Measurements from ENCODE around the gene PBX1. TPM values are rescaled to one million over a fixed set of nuclear protein-coding genes. Genes with fewer than 3 reads are reported as not detected.

PBX1 gene
- total and polyA plus RNA-seq, 2 of the 4 experiments (the other 2 are of a cell fraction) = 13.9 to 17.9 TPM

DNA sequence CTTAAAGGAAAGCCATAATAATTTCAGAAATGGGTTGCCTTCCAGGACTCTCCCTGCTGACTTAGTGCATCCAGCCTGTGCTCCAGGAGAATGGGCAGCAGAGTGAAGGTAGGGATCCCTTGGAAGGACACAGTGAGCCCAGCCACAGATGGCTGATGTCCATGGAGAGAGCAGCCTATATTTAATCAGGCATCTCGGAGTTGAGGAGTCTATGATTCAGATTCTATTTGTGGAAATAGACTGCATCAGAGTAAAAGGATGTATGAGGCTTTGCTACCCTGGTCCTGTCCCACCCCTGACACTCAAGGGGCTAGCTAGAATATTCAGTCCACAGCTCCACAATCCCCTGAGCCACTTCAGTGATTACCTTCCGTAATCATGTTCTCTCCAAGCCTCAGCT is 43.8 kb upstream of the PBX1 start:
- intact Hi-C loops (cut with micrococcal nuclease) = no loop called here
- Histone ChIP-seq H2AK5ac (ENCODE audit: low read depth, low read length) (no peak overlapping the region), H3K79me1 (ENCODE audit: low read depth in 1 of 2, low read length in 2 of 2) (no peaks in the 10 kb centered on the region), H2BK15ac (ENCODE audit: low read depth, low read length) (no peak overlapping the region), H2AFZ (replicated peaks; ENCODE audit: low read length, poor library complexity) (no peak overlapping the region), H3K14ac (replicated peaks; ENCODE audit: low read depth, low read length) (no peak overlapping the region), H3K4ac (ENCODE audit: low read depth, low read length) (no peak overlapping the region), H3K56ac (ENCODE audit: extremely low read depth, insufficient read depth, low read length) (no peak overlapping the region), H2BK120ac (ENCODE audit: low read depth, low read length) (no peak overlapping the region), H3K4me3 (ENCODE audit: insufficient read depth, low read depth, low read length) (no peak overlapping the region), H3K4me2 (ENCODE audit: low read depth, low read length) (no peak overlapping the region), H3K23ac (ENCODE audit: low read depth, low read length) (no peak overlapping the region), H3K4me1 (ENCODE audit: control insufficient read depth, insufficient read depth, low read length) (no peaks in the 10 kb centered on the region), H3K18ac (ENCODE audit: low read depth, low read length) (no peak overlapping the region), H4K8ac (ENCODE audit: low read depth in 2 of 2, low read length in 2 of 2) (no peak overlapping the region), H3K27me3 (ENCODE audit: control insufficient read depth, insufficient read depth, low read length) (peaks cover 5% of the 10 kb centered on the region), H2BK20ac (ENCODE audit: low read depth, low read length) (no peak overlapping the region), H3K9ac (ENCODE audit: low read depth, low read length) (no peak overlapping the region), H3K9me3 (ENCODE audit: control insufficient read depth, insufficient read depth, low read length) (no peaks in the 10 kb centered on the region), H4K91ac (ENCODE audit: insufficient read depth, low read depth, low read length) (no peak overlapping the region), H3K9me1 (ENCODE audit: insufficient read depth, low read length) (no peaks in the 10 kb centered on the region), H4K5ac (ENCODE audit: low read depth, low read length) (no peak overlapping the region), H3K36me3 (ENCODE audit: control insufficient read depth, insufficient read depth, low read length) (no peaks in the 10 kb centered on the region), H2AK9ac (replicated peaks; ENCODE audit: low read depth, low read length, poor library complexity) (no peak overlapping the region), H4K20me1 (ENCODE audit: insufficient read depth, low read length) (no peaks in the 10 kb centered on the region), H3K27ac (ENCODE audit: insufficient read depth, low read length) (no peak overlapping the region), H2BK5ac (ENCODE audit: low read depth, low read length, poor library complexity, severe bottlenecking) (no peak overlapping the region)
- in situ Hi-C loops (cut with MboI; ENCODE audit: low sequenced_read_pairs) = no loop called here
- no peak for TF ChIP-seq SMC3 (IDR thresholded peaks at IDR 0.05; ENCODE audit: low read depth, low read length)
- no peak for TF ChIP-seq MAFK (IDR thresholded peaks at IDR 0.05; ENCODE audit: low read depth, low read length)
- no peak for TF ChIP-seq POLR2A (IDR thresholded peaks at IDR 0.05; ENCODE audit: low read depth, low read length)
- TF ChIP-seq MAZ (IDR thresholded peaks at IDR 0.05; ENCODE audit: borderline replicate concordance, low read depth, low read length) = no peak
- TF ChIP-seq RAD21 (IDR thresholded peaks at IDR 0.05; ENCODE audit: low read length) = no peak
- TF ChIP-seq, protein P1, sequence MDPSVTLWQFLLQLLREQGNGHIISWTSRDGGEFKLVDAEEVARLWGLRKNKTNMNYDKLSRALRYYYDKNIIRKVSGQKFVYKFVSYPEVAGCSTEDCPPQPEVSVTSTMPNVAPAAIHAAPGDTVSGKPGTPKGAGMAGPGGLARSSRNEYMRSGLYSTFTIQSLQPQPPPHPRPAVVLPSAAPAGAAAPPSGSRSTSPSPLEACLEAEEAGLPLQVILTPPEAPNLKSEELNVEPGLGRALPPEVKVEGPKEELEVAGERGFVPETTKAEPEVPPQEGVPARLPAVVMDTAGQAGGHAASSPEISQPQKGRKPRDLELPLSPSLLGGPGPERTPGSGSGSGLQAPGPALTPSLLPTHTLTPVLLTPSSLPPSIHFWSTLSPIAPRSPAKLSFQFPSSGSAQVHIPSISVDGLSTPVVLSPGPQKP (IDR thresholded peaks at IDR 0.05; ENCODE audit: borderline replicate concordance, low read depth, low read length) = no peak
- no peak for TF ChIP-seq NFE2L2 (IDR thresholded peaks at IDR 0.05; ENCODE audit: low read depth, low read length)
- no peak for TF ChIP-seq MXI1 (IDR thresholded peaks at IDR 0.05; ENCODE audit: borderline replicate concordance, low read depth, low read length)
- dilution Hi-C loops (cut with HindIII; ENCODE audit: low sequenced_read_pairs, unreplicated experiment) = no loop called here
- ChIA-PET CTCF (no interaction called here), POLR2A (ENCODE audit: unreplicated experiment) (no interaction called here)
- no TSS peak for BruUV-seq (replicated peaks)
- WGBS, 2 experiments (ENCODE audit: extremely low coverage in 2 of 2, insufficient read length in 1 of 2) = no CpG with 5 or more reads among the region's 2 CpGs
- DNase-seq = no peak
- no peak for ATAC-seq (ENCODE audit: low read depth)
